H54 (cell line): ENCODE measurements around the gene ACKR4.
"Not testable (repeated sequence)": the region's sequence is repeated elsewhere in the genome, so short reads cannot be mapped to it uniquely, and the experiment has no call there.

Experiments used
- DNase-seq: peaks from one replicate; pipeline ENCODE4 v3.0.0; 2011; ENCODE audit warnings: low spot score, mixed read lengths; ENCODE audit not compliant: insufficient read length
- FAIRE-seq: peaks from 3 replicates; lab custom pipeline; 2011; peaks lifted over from hg19 to GRCh38; lab: Jason Lieb, UNC
- POLR2A ChIP-seq: IDR thresholded peaks from 2 replicates; pipeline ENCODE4 v1.6.1; 2011; ENCODE audit warnings: low read depth, mild to moderate bottlenecking, low read length

The ACKR4 gene

DNA sequence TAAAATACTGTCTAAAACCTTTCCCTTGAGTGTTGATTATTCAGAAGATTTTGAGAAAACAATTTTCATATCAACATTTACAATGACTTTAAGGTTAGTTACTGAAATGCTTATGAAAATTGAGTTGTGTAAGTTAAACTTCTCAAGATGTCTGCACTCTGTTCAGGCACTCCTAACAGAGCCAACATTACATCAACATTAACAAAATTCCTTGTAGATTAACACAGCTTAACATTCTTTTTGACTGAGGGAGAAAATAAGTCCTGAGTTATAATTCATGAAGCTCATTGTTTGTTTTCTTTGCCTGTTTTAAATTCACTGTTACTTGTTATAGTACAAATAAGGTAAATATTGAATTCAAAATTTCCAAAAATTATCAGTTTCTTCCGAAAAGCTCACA lies 9.0 kb downstream of the ACKR4 start:
- TF ChIP-seq POLR2A = no peak
- FAIRE-seq (peak; percentile 53), DNase-seq (no peak)

DNA sequence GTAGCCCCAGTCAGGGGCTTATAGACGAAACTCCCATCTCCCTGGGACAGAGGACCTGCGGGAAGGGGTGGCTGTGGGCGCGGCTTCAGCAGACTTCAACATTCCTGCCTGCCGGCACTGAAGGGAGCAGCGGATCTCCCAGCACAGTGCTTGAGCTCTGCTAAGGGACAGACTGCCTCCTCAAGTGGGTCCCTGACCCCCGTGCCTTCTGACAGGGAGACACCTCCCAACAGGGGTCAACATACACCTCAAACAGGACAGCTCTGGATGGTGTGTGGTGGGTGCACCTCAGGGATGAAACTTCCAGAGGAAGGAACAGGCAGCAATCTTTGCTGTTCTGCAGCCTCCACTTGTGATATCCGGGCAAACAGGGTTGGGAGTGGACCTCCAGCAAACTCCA lies 9.6 kb downstream of the ACKR4 start:
- FAIRE-seq, DNase-seq: not testable (repeated sequence)

DNA sequence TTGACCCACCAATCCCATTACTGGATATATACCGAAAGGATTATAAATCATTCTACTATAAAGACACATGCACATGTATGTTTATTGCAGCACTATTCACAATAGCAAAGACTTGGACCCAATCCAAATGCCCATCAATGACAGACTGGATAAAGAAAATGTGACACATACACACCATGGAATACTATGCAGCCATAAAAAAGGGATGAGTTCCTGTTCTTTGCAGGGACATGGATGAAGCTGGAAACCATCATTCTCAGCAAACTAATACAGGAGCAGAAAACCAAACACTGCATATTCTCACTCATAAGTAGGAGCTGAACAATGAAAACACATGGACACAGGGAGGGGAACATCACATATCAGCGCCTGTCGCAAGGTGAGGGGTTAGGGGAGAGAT lies 18.2 kb downstream of the ACKR4 start:
- not testable (repeated sequence) for DNase-seq, FAIRE-seq

DNA sequence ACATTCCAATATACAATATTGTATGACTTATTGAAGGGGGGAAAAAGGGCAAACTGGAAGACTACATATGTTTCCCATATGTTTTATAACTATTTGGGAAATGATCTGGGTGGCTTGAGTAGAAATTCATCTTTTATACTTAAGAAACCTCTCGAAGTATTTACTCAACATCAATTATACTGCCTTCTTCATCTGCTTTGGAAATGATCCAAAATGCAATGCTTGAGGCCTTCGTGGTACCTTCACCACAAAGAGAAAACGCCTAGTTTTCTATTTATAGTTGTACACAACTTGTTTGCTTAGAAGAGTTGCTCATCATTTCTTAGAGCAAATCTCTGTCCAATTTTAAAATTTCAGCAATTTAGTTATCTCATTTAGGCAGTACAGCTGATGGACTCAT lies 18.8 kb downstream of the ACKR4 start:
- no peak for DNase-seq
- no peak for FAIRE-seq
- TF ChIP-seq POLR2A = no peak

DNA sequence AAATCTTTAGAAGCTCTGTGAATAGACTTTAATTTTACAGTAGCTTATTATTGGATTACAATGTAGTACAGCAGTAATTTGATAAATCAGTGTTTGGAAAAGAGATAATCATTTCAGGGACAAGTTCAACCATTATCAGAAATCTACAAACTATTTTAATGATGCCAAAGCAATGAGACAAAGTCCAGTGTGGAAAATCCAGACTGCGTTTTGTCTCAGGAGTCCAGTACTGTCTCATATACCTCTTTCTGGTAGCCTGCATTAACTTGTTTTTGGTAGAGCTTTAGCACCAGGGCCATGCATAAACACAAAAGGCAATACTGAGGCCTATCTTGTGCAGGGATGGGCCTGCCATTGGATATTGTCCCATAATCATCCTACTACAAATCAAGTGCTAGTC lies 19.7 kb downstream of the ACKR4 start:
- FAIRE-seq (no peak), DNase-seq (no peak)
- TF ChIP-seq POLR2A = no peak

DNA sequence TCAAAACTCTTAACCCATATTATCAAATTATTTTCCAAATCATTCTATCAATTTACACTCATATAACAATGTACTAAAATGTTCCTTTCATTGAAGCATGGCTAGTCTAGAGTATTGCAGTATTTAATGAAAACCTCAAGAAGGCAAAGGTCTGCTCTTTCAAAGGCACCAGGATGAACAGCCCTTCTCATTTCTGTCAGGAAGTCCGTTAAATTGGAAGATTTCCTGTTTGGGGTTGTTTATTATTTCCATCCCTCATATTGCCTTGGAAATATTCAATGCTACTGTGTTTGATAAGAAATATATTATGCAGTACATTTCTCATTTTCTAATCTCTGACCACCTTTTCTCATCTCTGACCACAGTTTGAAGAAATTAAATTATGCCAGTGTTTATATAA lies 25.1 kb downstream of the ACKR4 start:
- TF ChIP-seq POLR2A = no peak
- DNase-seq = no peak

DNA sequence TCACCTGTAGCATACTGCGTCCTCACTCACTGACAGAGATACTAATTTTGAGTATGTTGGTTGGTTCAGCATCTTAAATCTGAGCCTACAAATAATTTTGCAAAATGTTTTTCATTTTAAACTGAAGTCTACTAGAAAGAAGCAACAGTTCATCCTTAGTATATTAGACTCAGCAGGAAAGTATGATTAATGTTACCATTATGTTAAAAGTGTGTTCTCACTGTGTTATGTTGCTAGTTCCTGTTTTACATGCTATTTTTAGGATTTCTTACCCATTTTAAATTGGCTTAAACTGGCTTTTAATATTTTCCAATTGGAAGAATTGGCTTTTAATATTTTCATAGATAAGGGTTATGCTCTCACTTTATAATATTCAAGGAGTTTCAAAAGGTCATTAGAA lies 25.7 kb downstream of the ACKR4 start:
- DNase-seq = no peak
- no peak for TF ChIP-seq POLR2A
- no peak for FAIRE-seq

More for the DNA sequence above, 25.1 kb downstream of the ACKR4 start:
- FAIRE-seq = no peak

DNA sequence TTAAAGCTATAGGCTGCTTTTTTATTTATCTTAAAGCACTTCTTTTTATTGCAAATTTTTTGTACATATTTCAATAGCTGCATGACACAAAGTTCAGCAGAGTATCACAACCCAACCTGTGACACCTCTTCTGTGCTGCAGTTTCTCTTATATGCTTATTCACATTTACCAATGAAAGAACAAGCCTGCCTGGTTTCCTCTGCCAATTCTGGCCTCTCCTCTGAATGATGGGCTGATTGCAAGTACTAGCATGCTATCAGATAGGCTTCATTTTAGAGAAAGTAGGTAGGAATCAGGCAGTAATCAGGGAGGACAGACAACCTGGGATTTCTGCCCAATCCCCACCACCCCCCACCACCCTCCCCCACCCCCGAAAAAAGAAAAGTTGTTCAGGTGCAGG lies 26.6 kb downstream of the ACKR4 start:
- FAIRE-seq = no peak
- DNase-seq = no peak
- no peak for TF ChIP-seq POLR2A

DNA sequence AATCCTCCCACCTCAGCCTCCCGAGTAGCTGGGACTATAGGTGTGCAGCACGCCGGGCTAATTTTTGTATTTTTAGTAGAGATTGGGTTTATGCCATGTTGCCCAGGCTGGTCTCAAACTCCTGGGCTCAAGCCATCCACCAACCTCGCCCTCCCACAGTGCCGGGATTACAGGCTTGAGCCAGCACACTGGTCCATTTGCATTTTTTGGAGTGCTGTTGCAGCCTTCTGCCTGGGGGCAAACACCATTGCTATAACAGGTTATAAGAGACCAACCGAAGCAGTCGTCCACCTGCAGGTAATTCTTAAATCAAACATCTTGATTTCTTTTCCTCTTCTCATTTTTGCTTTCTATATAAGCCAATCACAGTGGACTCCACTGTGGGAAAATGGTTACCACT lies 27.7 kb downstream of the ACKR4 start:
- FAIRE-seq (no peak), DNase-seq (no peak)
- no peak for TF ChIP-seq POLR2A

DNA sequence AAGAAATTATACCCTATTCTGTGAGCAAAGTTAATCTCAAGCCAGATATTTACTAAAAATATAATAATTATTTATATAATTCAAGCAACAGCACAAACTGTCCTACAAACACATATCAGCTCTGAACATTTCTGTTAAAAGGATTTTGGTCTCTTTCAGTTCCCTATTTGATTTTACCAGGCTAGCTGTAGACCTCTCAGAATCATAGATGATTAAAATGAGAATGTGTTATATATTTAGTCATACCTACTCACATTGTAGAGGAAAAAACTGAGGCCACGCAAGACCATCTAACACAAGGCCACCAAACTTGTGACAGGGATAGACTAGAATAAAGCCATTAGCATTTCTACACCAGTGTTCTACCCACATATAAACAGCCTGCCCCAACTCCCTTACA lies 28.5 kb downstream of the ACKR4 start:
- TF ChIP-seq POLR2A = no peak
- no peak for FAIRE-seq
- DNase-seq = no peak

DNA sequence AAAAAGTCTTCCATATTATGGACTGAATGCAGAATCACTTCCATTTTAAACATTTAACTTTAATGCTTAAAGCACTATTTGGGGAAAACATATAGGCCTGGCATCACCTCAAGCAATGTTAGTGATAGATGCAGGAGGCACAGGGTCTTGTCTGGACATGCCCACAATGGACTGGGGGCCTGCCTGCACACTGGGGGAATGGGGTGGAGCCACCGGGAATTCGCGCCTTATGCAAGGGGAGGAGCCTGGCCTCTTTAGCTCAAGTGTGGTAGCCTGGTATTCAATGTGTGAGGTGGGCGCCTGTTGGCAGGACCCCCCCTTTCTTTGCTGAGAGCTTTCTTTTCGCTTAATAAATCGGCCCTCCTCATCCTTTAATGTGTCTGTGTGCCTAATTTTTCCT lies 29.9 kb downstream of the ACKR4 start:
- DNase-seq (no peak), FAIRE-seq (no peak)
- TF ChIP-seq POLR2A = no peak

DNA sequence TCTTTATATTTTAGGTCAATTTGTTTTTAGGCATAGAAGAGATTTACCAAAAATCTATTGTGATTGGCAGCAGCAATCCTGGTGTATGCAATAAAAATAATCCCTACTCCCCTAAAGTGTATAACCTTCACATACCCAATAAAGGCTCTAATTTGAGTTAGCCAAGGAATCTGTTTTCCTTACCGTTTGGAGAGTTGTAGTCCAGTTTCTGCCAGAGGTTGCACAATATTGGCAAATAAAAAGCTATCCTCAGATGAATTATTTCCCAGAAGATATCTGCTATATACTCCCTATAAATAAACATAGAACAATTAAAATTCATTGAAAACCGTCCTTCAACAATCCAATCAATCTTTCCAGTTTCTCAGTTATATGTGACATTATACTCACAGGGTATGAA lies 31.1 kb downstream of the ACKR4 start:
- DNase-seq = no peak
- TF ChIP-seq POLR2A = no peak
- FAIRE-seq = no peak

DNA sequence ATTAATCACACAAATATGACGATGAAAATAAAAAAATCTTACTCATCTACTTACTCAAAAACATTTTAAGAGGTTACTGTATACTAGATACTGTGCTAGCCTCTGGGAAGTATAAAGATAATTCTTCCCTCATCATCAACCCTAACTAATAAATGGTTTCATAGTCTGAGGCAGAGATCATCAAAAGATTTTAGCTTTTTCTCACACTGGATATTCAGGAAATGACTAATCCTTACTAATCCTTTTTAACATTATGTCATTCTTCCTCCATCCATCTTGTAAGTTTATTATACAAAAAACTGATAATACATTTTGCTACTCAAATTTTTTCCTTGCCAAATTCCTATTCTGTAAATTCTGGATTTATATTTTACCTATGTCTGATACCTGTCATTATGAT lies 32.9 kb downstream of the ACKR4 start:
- DNase-seq = no peak
- FAIRE-seq = peak; percentile 50
- no peak for TF ChIP-seq POLR2A

DNA sequence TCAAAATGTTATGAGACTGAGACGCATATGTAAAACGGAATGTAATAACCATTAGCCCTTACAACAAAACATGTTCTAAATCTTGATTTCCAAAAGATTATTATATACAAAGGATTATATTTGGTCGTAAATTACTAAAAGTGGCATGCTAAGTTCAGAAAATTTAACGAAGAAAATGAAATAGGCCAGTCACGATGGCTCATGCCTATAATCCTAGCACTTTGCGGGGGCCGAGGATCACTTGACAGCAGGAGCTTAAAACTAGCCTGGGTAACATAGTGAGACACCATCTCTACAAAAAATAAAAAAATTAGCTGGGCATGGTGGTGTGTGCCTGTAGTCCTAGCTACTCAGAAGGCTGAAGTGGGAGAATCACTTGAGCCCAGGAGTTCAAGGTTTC lies 33.5 kb downstream of the ACKR4 start:
- no peak for DNase-seq
- TF ChIP-seq POLR2A = no peak
- FAIRE-seq = no peak

DNA sequence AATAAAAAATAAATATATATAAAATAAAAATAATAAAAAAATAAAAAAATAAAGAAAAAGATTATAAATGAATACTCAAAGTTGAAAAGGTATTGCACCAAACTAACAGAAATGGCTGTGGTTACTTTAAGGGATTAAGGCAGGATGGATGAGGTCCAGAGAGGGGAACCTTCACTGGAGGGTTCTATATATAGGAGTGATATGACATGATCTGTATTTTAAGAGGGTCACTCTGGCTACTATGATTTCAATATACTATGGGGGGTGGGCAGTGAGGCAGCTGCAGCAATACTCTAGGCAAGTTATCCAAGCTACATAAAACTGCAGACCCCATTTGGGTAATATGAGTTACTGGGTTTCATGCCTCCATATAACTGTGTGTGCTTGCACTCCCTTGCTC lies 38.0 kb downstream of the ACKR4 start:
- no peak for DNase-seq
- FAIRE-seq = no peak
- TF ChIP-seq POLR2A = no peak

DNA sequence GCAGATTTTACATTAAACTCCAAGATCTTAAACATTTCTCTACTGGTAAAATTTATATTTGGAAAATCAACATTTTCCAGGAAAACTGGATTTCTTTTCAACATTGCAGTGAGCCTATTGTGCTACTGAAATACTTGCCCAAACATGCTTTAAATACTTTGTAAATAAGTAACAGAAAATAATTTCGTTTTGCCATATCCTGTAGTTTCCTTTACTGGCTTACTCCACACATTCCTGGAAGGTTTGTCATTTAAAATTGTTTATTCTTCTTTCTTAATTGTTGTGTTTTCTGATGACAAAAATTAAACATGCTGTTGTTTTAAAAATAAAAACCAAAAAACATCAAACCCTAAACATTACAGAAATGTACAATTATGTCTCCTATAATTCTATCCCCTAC lies 40.5 kb downstream of the ACKR4 start:
- DNase-seq = no peak
- peak; percentile 58 for FAIRE-seq
- no peak for TF ChIP-seq POLR2A
